ENCODE measurements around the gene PALLD.

DNA sequence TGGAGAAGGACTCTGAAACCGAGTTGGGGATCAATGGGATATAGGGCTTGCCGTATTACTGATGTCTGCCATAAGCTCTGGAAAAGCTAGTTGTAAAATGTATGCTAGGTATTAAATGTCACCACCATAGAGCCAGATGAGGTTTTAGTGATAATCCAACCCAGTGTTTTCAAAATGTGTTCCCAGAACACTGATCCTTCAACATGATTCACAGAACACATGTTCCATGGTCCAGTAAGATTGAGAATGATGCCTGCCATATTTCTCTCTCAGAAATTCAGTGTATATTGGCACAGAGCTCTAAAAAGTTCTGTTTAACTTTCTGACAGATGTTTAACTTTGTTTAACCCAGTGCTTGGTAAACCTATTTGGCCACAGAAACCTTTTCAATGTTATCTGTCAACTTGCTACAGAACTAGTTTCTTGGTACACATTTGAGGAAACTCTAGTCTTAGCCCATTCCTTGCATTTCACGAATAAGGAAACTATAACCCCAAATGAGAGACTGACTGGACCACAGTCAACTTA is 160.2 kb downstream of the PALLD start:
- TF ChIP-seq CTCF (IDR thresholded peaks at IDR 0.05) (no peak), POLR2A (IDR thresholded peaks at IDR 0.05) (no peak)

All from esophagus squamous epithelium (tissue), 4 donors.